Measurements from ENCODE around the gene PAX7. TPM values are rescaled to one million over a fixed set of nuclear protein-coding genes. Genes with fewer than 3 reads are reported as not detected.

Gene PAX7
- polyA plus RNA-seq, 1 experiment, result not detected

DNA sequence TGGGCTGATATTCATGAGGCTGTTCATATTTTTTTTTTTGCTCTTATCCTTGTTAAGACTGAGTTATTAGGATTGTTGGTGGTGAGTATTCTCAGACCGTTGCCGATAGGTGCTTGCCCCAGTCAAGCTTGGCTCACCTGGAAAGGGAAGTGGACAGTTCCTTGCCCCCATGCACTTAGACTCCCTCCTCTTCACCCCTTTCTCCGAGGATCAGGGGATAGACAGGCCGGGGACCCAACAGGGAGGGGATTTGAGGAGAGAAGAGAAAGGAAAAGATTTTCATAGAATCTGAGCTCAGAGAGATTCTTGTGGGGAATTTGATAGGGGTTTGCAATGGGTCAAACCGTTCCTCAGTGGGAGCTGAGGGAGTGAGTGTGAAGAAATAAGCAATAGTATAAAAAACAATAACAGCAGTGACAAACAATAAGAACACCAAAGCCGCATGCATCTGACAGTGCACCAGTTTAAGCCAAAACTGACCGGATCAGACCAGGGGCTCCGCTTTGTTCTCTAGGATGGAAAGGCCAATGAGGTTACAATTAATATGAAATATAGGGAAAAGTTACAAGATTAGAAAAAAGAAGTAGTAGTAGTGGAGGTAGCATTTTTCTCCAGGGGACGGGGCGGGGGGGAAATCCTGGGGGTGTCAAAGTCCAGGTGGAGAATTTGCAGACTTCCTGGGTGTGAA, 8.9 kb downstream of the PAX7 start:
- Histone ChIP-seq H3K4me3 (ENCODE audit: low read depth, low read length) (no peak overlapping the region), H3K27me3 (ENCODE audit: control insufficient read depth, insufficient read depth, low read length) (peaks cover 80% of the 10 kb centered on the region), H3K36me3 (ENCODE audit: control insufficient read depth, insufficient read depth, low read length) (no peaks in the 10 kb centered on the region)
- POLR2A ChIA-PET, result no interaction called here
- no peak for DNase-seq (ENCODE audit: low read depth)
- CTCF ChIA-PET, result no interaction called here
- TF ChIP-seq, protein P1, sequence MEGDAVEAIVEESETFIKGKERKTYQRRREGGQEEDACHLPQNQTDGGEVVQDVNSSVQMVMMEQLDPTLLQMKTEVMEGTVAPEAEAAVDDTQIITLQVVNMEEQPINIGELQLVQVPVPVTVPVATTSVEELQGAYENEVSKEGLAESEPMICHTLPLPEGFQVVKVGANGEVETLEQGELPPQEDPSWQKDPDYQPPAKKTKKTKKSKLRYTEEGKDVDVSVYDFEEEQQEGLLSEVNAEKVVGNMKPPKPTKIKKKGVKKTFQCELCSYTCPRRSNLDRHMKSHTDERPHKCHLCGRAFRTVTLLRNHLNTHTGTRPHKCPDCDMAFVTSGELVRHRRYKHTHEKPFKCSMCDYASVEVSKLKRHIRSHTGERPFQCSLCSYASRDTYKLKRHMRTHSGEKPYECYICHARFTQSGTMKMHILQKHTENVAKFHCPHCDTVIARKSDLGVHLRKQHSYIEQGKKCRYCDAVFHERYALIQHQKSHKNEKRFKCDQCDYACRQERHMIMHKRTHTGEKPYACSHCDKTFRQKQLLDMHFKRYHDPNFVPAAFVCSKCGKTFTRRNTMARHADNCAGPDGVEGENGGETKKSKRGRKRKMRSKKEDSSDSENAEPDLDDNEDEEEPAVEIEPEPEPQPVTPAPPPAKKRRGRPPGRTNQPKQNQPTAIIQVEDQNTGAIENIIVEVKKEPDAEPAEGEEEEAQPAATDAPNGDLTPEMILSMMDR (IDR thresholded peaks at IDR 0.05; ENCODE audit: insufficient read depth, low read depth, low read length), result no peak

GRCh38 chr1:18640228-18641004, 9.8 kb downstream of the PAX7 start:
- Histone ChIP-seq H3K27me3 (ENCODE audit: control insufficient read depth, insufficient read depth, low read length) (peaks cover 81% of the 10 kb centered on the region), H3K4me3 (ENCODE audit: low read depth, low read length) (no peak overlapping the region), H3K36me3 (ENCODE audit: control insufficient read depth, insufficient read depth, low read length) (no peaks in the 10 kb centered on the region)
- CTCF ChIA-PET, result no interaction called here
- TF ChIP-seq, protein P1 (IDR thresholded peaks at IDR 0.05; ENCODE audit: insufficient read depth, low read depth, low read length), result no peak
- DNase-seq (ENCODE audit: low read depth), result no peak
- POLR2A ChIA-PET, result no interaction called here

DNA sequence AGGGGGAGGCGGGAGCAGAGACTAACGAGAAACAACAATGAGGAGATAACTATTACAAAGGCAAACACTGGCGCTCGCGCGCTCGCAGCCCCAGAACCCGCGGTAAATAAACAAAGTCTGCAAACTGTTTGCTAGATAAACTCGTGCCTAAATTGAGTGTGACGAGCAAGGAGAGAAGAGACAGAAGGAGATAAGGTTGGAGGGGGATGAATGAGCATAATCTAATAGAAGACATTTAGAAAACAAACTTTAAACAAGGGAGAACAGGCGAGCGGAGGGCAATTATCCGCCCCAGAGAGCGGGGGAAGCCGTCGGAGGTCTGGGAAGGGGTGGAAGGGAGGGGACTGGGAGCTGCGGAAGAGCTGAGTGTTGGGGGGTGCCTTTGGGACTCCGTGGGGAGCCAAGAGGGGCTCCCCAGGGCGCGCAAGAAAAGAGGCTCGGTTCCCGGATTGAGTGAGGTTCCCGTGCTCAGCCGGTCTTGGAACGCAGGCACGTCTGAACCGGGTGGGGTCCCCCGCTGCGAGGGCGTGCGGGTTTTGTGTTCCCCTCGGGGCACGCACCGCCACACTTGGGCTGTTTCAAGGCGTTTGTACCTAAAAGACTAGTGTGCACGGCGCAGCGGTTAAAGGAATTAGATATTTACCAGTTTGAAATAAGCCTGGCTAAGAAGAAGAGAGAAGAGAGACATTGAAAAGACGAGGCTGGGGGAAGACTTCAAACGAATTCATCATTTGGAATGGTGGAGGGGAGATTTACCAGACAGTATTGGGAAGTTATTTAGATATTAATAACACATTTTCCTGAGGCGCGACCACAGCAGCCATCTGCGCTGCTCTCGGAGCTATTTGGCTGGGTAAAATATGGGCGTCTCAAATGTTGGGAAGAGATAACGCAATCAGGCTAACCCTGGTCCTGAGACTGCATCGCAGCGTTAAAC, 10.6 kb downstream of the PAX7 start:
- no peak for DNase-seq (ENCODE audit: low read depth)
- Histone ChIP-seq H3K36me3 (ENCODE audit: control insufficient read depth, insufficient read depth, low read length) (no peaks in the 10 kb centered on the region), H3K4me3 (ENCODE audit: low read depth, low read length) (no peak overlapping the region), H3K27me3 (ENCODE audit: control insufficient read depth, insufficient read depth, low read length) (peaks cover 79% of the 10 kb centered on the region)
- POLR2A ChIA-PET, result no interaction called here
- TF ChIP-seq, protein P1 (IDR thresholded peaks at IDR 0.05; ENCODE audit: insufficient read depth, low read depth, low read length), result no peak
- CTCF ChIA-PET, result no interaction called here

GRCh38 chr1:18642278-18643095, 11.8 kb downstream of the PAX7 start:
- no peak for DNase-seq (ENCODE audit: low read depth)
- ChIA-PET CTCF (interaction anchor here (2.1 kb wide), 1 partner anchor 45 kb away, joined by 6 read pairs; no protein-coding TSS in a partner anchor), POLR2A (no interaction called here)
- Histone ChIP-seq H3K4me3 (ENCODE audit: low read depth, low read length) (no peak overlapping the region), H3K27me3 (ENCODE audit: control insufficient read depth, insufficient read depth, low read length) (peaks cover 70% of the 10 kb centered on the region), H3K36me3 (ENCODE audit: control insufficient read depth, insufficient read depth, low read length) (no peaks in the 10 kb centered on the region)
- TF ChIP-seq, protein P1 (IDR thresholded peaks at IDR 0.05; ENCODE audit: insufficient read depth, low read depth, low read length), result no peak

Data from BJ (cell line).